Measurements from ENCODE around the gene TXNDC15.

The TXNDC15 gene

GRCh38 chr5:134887593-134888159 lies 13.5 kb downstream of the TXNDC15 start:
- no peak for DNase-seq
- no peak overlapping the region for H3K27ac ChIP-seq
- no peaks in the 10 kb centered on the region for H3K27me3 ChIP-seq (ENCODE audit: insufficient read depth, low read depth, severe bottlenecking)
- H3K9me3 ChIP-seq (ENCODE audit: severe bottlenecking) = no peaks in the 10 kb centered on the region
- no peak for TF ChIP-seq CTCF (IDR thresholded peaks at IDR 0.05; ENCODE audit: low read depth, low read length)
- no peak overlapping the region for H3K4me3 ChIP-seq (ENCODE audit: low read depth, low read length)
- peaks cover 15% of the 10 kb centered on the region for H3K36me3 ChIP-seq

GRCh38 chr5:134889335-134889734 lies 15.2 kb downstream of the TXNDC15 start:
- no peak for DNase-seq
- Histone ChIP-seq H3K9me3 (ENCODE audit: severe bottlenecking) (no peaks in the 10 kb centered on the region), H3K36me3 (peaks cover 21% of the 10 kb centered on the region), H3K27ac (no peak overlapping the region), H3K27me3 (ENCODE audit: insufficient read depth, low read depth, severe bottlenecking) (no peaks in the 10 kb centered on the region), H3K4me3 (ENCODE audit: low read depth, low read length) (no peak overlapping the region)
- no peak for TF ChIP-seq CTCF (IDR thresholded peaks at IDR 0.05; ENCODE audit: low read depth, low read length)

- no peak overlapping the region for H3K4me3 ChIP-seq (ENCODE audit: low read depth, low read length)
- TF ChIP-seq CTCF (IDR thresholded peaks at IDR 0.05; ENCODE audit: low read depth, low read length) = no peak
- H3K9me3 ChIP-seq (ENCODE audit: severe bottlenecking) = no peaks in the 10 kb centered on the region
- no peak for DNase-seq
- H3K27ac ChIP-seq = no peak overlapping the region
- H3K27me3 ChIP-seq (ENCODE audit: insufficient read depth, low read depth, severe bottlenecking) = no peaks in the 10 kb centered on the region
- H3K36me3 ChIP-seq = peaks cover 31% of the 10 kb centered on the region
Observed at GRCh38 chr5:134891473-134891872, 17.3 kb downstream of the TXNDC15 start.

- no peak overlapping the region for H3K27ac ChIP-seq
- no peak for DNase-seq
- no peak for TF ChIP-seq CTCF (IDR thresholded peaks at IDR 0.05; ENCODE audit: low read depth, low read length)
- H3K27me3 ChIP-seq (ENCODE audit: insufficient read depth, low read depth, severe bottlenecking) = no peaks in the 10 kb centered on the region
- no peaks in the 10 kb centered on the region for H3K9me3 ChIP-seq (ENCODE audit: severe bottlenecking)
- H3K4me3 ChIP-seq (ENCODE audit: low read depth, low read length) = no peak overlapping the region
- H3K36me3 ChIP-seq = peaks cover 31% of the 10 kb centered on the region
Observed at GRCh38 chr5:134892282-134892681, 18.1 kb downstream of the TXNDC15 start.

- Histone ChIP-seq H3K27ac (no peak overlapping the region), H3K27me3 (ENCODE audit: insufficient read depth, low read depth, severe bottlenecking) (no peaks in the 10 kb centered on the region), H3K4me3 (ENCODE audit: low read depth, low read length) (no peak overlapping the region), H3K36me3 (peaks cover 33% of the 10 kb centered on the region), H3K9me3 (ENCODE audit: severe bottlenecking) (no peaks in the 10 kb centered on the region)
- TF ChIP-seq CTCF (IDR thresholded peaks at IDR 0.05; ENCODE audit: low read depth, low read length) = no peak
- DNase-seq = no peak
Observed at GRCh38 chr5:134892926-134893325, 18.8 kb downstream of the TXNDC15 start.
